HG03103 (cell line): ENCODE data around the gene RTN4R.

ENCODE experiments used
- ATAC-seq: cut with Tn5 transposase; IDR thresholded peaks from one replicate; pipeline ENCODE4 v1.9.1; 2021; ENCODE audit warnings: low read depth; ENCODE audit not compliant: unreplicated experiment

RTN4R gene

DNA sequence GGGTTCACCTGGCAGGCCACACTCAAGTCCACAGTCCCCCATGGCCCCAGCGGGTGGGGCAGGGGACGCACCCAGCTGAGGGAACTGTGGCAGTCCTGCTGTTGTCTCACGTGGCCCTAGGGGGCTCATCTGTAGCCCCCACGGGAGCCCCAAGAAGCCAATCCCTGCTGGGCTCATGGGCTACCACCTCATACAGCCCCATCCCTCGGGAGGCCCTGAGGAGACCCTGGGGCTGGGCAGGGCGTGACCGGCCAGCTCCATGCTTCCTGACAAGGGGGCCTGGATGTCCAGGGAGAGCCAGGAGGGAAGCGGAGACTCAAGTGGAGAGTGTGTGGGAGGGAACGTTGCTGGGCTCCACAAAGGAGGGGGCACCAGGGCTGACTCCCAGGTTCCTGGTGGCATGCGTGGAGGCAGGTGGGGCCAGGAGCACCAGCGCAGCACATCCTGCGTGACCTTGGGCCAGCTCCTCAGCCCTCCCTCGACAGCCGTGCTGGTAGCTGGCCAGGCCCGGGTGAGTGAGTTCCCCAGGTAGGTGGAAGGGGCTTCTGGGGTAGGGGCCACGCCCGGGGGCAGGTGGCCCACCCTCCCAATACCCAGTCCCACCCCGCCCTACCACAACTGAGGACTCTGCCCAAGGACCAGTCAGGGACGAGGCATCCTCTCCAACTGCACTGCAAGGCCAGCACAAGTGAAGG is 7.9 kb downstream of the RTN4R start:
- ATAC-seq = no peak

DNA sequence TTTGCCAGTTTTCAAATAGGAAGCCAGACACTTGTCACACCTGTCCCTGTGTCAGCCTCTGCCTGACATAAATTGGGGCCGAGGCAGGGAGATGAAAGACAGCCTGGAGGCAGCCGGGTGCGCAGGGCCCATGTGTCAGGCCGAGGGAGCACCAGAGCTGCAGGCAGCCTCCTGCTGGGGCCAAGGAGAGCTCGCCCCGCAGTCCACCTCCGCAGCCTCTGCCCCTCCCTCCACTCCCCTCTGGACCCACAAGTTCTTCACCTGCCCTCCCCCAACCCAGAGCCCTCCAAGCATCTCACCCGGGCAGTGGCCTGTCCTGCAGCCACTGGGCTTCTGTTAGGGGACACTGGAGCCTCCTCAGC is 8.8 kb downstream of the RTN4R start:
- no peak for ATAC-seq

- ATAC-seq = no peak
Measured at GRCh38 chr22:20258584-20259326, 9.4 kb downstream of the RTN4R start.

DNA sequence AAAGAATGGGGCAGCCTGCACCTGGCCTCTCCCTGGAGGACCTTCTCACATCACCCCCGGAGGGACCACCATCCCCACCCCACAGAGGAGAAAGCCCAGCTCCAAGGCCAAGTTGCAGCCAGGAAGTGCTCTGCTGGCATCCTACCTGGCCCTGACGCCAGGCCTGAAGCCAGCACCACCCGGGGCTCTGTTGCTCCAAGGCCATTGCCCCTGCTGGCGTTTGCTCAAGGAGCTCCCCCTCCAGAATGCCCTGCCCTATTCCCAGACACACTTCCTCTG is 10.2 kb downstream of the RTN4R start:
- no peak for ATAC-seq

GRCh38 chr22:20257212-20258020 is 10.7 kb downstream of the RTN4R start:
- ATAC-seq = no peak

DNA sequence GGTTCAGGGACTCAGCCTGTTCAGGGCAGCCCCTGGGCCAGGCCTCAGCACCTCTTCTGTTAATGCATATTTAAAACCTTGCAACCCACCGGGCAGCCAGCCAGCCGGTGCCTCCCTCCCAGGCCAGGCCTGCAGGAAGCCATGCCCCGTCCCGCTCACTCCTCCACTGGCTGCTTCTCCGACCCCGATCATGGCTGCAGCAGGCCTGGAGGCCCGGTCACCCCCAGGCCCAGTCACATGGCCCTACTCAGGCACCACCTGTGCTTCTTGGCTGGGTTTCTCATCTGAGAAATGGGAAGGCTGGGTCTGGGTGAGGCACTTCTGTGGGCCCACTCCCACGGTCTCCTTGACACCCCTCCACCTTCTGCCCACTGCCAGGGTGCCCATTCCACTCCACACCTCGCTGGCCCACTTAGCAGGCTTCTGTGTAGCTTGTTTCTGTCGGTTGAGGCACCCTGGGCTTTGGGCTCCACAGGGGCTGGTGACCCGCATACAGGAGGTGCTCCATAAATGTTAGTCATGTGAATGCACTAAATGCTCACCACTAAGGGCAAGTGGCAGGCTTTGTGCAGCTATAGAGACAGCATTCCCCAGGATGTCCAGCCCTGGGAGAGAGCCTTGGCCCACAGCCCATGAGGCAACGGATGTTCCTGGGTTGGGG is 11.4 kb downstream of the RTN4R start:
- no peak for ATAC-seq

- no peak for ATAC-seq
Measured at GRCh38 chr22:20256027-20256426, 12.1 kb downstream of the RTN4R start.

GRCh38 chr22:20254975-20255946 is 12.9 kb downstream of the RTN4R start:
- ATAC-seq = no peak

- no peak for ATAC-seq
Measured at GRCh38 chr22:20253161-20253560, 15.0 kb downstream of the RTN4R start.

- no peak for ATAC-seq
Measured at GRCh38 chr22:20251981-20252380, 16.1 kb downstream of the RTN4R start.

DNA sequence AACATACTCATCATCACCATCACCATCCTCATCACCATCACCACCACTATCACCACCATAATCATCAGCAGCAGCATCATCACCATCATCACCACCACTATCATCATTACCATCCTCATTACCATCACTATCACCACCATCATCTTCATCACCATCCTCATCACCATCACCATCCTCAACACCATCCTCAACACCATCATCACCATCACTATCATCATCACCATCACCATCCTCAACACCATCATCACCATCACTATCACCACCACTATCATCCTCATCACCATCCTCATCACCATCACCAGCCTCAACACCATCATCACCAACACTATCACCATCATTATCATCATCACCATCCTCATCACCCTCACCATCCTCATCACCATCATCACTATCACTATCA is 16.6 kb downstream of the RTN4R start:
- ATAC-seq = no peak

DNA sequence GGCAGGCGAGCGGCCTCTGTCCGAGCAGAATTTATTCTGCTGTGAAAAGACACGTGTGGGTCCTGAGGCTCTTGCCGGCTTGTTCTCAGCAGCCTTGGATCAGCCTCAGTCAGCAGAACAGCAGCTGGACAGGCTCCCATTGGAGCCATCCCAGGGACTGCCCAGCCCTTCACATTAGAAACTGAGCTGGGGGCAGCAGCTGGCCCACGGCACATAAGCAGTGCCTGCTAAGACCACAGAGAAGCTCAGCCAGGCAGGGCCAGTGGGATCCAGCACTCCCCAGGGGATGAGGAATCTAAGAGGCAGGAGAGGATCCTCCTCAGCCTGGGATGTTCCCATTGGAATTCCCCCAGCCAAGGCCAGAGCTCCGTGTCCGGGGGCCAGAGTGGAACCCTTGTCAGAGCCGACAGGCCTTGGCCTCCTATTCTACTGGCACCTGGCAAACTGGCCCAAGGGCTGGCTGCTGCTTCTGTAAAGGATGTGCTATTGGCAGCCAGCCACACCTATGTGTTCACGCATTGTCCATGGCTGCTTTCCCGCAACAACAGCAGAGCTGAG is 18.2 kb downstream of the RTN4R start:
- no peak for ATAC-seq

DNA sequence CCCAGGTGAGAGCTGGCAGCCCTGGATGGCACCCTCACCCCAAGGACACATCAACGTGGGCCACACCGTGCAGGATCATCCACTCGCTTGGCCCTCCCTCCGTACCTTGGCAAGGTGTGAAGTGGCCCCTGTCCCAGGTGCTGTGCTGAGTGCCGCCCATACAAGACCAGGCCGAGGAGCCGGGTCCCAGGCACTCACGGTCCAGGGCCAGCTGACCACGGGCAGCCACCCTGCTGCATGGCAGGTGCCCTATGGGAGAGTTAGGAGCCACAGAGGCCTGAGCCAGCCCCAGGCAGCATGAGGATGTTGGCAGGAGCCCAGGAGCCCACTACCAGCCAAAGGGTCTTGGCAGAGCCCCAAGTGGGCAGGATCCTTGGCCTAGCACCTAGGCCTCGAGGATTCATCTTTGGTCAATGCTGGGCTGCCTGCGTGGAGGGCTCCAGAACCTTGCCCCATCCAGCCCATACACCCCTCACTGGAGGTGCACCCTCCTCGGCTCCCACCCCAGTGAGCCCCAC is 19.6 kb downstream of the RTN4R start:
- no peak for ATAC-seq

- no peak for ATAC-seq
Measured at GRCh38 chr22:20247608-20248171, 20.4 kb downstream of the RTN4R start.

DNA sequence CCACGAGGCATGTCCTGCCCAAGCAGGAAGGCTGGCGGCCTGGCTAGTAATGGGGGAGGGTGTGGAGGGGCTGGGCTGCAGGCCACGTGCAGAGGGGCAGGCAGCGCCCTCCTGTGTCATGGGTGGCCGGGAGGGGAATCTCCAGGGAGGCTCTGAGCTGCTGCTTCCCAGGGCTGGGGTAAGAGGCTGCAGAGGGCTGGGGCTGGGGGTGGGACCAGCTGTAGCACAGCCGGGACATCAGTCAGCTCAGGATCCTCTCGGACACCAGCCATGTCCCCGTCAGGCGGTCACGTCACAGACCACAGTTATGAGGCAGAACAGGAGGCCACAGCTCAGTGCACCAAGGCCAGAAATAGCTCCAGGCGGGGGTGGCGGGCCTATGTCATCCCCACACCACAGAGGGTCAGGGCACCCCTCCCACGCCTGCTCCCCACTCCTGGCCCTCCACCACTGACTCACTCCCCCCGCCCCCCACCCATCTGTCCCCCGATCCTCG is 21.1 kb downstream of the RTN4R start:
- ATAC-seq = no peak

DNA sequence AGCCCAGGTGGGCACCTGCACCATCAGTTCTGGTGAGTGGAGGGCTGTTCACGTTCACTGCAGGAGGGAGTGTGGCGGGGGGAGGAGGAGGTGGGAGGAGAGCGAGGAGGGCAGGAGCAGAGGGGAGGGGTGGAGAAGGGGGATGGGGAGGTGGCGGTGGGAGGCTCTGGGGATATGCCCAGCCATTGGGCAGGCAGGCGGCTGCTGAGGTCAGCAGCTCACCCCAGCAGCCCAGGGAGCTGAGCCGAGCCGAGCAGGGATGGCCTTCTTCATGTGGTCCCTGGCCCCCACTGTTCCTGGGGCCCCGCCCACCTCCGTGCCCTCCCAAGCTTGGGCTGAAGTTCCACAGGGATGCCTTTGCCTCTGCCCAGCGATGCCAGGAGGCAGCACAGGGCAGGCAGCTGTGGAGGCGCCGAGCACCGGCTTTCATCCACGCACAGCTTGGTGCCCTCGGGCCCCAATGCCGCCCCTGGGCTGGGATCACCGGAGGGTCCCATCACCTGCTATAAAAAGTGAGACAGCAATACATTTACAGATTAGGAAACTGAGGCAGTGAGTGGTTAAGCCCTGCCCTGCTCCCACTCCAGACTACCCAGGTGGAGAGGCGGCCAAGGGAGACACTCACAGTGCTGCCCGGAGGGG is 21.6 kb downstream of the RTN4R start:
- ATAC-seq = no peak

DNA sequence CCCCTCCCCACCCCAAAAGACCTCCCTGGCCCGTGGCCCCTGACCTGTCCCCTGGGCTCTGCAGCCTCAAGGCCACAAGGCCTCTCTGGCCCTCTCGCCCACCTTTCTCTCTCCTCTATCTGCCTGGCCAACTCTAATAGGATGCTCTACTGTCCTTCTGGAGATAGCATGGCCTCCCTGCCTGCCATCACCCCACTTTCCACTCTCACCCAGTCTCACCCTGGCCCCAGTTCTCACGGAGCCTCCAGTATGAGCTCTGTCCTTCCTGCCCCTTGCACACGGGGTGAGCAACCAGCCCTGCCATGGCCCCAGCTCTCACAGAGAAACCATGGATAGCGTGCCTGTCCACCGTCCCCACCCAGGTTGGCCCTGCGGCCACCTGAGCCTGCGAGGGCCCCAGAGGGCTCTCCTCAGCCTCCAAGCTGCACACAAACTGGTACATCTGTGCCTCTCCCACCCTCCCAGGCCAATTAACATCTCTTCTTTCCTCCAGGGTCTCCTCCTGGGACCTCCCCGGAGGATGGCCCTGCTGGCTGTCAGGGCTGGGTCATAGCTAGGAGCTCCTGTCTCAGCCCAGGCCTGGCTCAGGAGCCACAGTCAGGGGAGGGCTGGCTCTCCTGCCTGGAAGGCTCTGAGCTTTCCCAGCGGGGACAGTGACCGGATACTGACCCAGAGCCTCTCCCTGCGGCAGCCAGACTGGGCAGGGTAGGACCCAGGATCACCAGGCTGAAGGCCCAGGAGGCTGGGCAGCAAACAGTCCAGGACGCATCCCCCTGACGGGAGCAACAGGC is 22.3 kb downstream of the RTN4R start:
- ATAC-seq = no peak
